Ishikawa (cell line): ENCODE results near the gene FALEC.

Source experiments
- CEBPB ChIP-seq: IDR thresholded peaks from 2 replicates; pipeline ENCODE4 v1.6.1; 2012
- CREB1 ChIP-seq: IDR thresholded peaks from 2 replicates; pipeline ENCODE4 v1.6.1; 2012; ENCODE audit warnings: low read depth
- EGR1 ChIP-seq: IDR thresholded peaks from 2 replicates; pipeline ENCODE4 v1.6.1; 2012
- EP300 ChIP-seq: IDR thresholded peaks from 2 replicates; pipeline ENCODE4 v1.6.1; 2012; ENCODE audit warnings: borderline replicate concordance
- FOXM1 ChIP-seq: IDR thresholded peaks from 2 replicates; pipeline ENCODE4 v1.6.1; 2012; ENCODE audit warnings: low read depth, borderline replicate concordance
- MAX ChIP-seq: IDR thresholded peaks from 2 replicates; pipeline ENCODE4 v1.6.1; 2012
- NFIC ChIP-seq: IDR thresholded peaks from 2 replicates; pipeline ENCODE4 v1.6.1; 2012
- RAD21 ChIP-seq: IDR thresholded peaks from 2 replicates; pipeline ENCODE4 v1.6.1; 2012; ENCODE audit warnings: low read depth
- REST ChIP-seq: IDR thresholded peaks from 2 replicates; pipeline ENCODE4 v1.6.1; 2012; ENCODE audit warnings: low read depth, mild to moderate bottlenecking
- TAF1 ChIP-seq: IDR thresholded peaks from 2 replicates; pipeline ENCODE4 v1.6.1; 2012; ENCODE audit warnings: low read depth, mild to moderate bottlenecking
- TCF12 ChIP-seq: IDR thresholded peaks from 2 replicates; pipeline ENCODE4 v1.6.1; 2012; ENCODE audit warnings: low read depth
- TEAD4 ChIP-seq: IDR thresholded peaks from 2 replicates; pipeline ENCODE4 v1.6.1; 2012
- USF1 ChIP-seq: IDR thresholded peaks from 2 replicates; pipeline ENCODE4 v1.6.1; 2012
- YY1 ChIP-seq: IDR thresholded peaks from 2 replicates; pipeline ENCODE4 v1.6.1; 2012; ENCODE audit warnings: low read depth
- ZBTB7A ChIP-seq: IDR thresholded peaks from 2 replicates; pipeline ENCODE4 v1.6.1; 2012; ENCODE audit warnings: low read depth

FALEC gene

GRCh38 chr1:150575072-150575489 lies 59.5 kb downstream of the FALEC start:
- TF ChIP-seq REST (no peak), YY1 (no peak), TEAD4 (no peak), TCF12 (no peak), CEBPB (no peak), EP300 (no peak), ZBTB7A (no peak), RAD21 (no peak), TAF1 (no peak), USF1 (no peak), FOXM1 (no peak), CREB1 (no peak), EGR1 (no peak), MAX (no peak), NFIC (no peak)

GRCh38 chr1:150575518-150576366 lies 60.2 kb downstream of the FALEC start:
- TF ChIP-seq REST = no peak
- TF ChIP-seq CREB1 = no peak
- no peak for TF ChIP-seq TEAD4
- no peak for TF ChIP-seq EGR1
- no peak for TF ChIP-seq FOXM1
- TF ChIP-seq YY1 = no peak

- TF ChIP-seq YY1 = no peak
- TF ChIP-seq RAD21 = no peak
- no peak for TF ChIP-seq MAX
- TF ChIP-seq NFIC = no peak
- TF ChIP-seq CREB1 = no peak
- TF ChIP-seq TCF12 = no peak
- TF ChIP-seq EP300 = no peak
- no peak for TF ChIP-seq EGR1
- no peak for TF ChIP-seq CEBPB
- no peak for TF ChIP-seq TEAD4
- no peak for TF ChIP-seq REST
- no peak for TF ChIP-seq TAF1
- no peak for TF ChIP-seq ZBTB7A
- TF ChIP-seq FOXM1 = no peak
- no peak for TF ChIP-seq USF1
These were observed 60.8 kb downstream of the FALEC start for GRCh38 chr1:150576367-150576711.

GRCh38 chr1:150576794-150577556 lies 61.4 kb downstream of the FALEC start:
- no peak for TF ChIP-seq REST
- no peak for TF ChIP-seq CREB1
